GM12878 (cell line): Measurements from ENCODE around the gene ARHGAP1. TPM values are rescaled to one million over a fixed set of nuclear protein-coding genes. Genes with fewer than 3 reads are reported as not detected.

Source experiments
- ATAC-seq: fragments of 200-7000 bp; cut with Tn5 transposase; 3 replicates; pipeline ENCODE4 v1.9.1; 2020; ENCODE audit warnings: mild to moderate bottlenecking, moderate library complexity
- BruUV-seq: library from RNA; stranded (reverse); fragments of 400-500 nt; replicated peaks from 2 replicates; lab custom pipeline; 2021; lab: Mats Ljungman, UMichigan
- CTCF ChIA-PET: fragments of 300-600 bp; sonication (Branson Sonifier 250); formaldehyde crosslinking; extraction: SDS; loops from one replicate; lab custom pipeline; 2021; ENCODE audit warnings: inconsistent platforms; lab: Yijun Ruan, JAX
- POLR2A ChIA-PET: fragments of 350-600 bp; formaldehyde crosslinking; extraction: SDS; loops from one replicate; lab custom pipeline; 2021; ENCODE audit warnings: inconsistent platforms; lab: Charles Lee
- RAD21 ChIA-PET: fragments of 300-600 bp; sonication (Branson Sonifier 250); formaldehyde crosslinking; loops from one replicate; lab custom pipeline; 2023; ENCODE audit warnings: antibody characterized with exemption; ENCODE audit not compliant: unreplicated experiment; lab: Charles Lee
- SMC1A ChIA-PET: fragments of 300-600 bp; sonication (Branson Sonifier 250); formaldehyde crosslinking; loops from one replicate; lab custom pipeline; 2023; ENCODE audit not compliant: unreplicated experiment, uncharacterized antibody; lab: Charles Lee
- DNase-seq: peaks from one replicate; pipeline ENCODE4 v3.0.0-alpha.2; 2011; ENCODE audit warnings: low read depth, low spot score
- FAIRE-seq: peaks from 3 replicates; lab custom pipeline; 2011; peaks lifted over from hg19 to GRCh38; lab: Jason Lieb, UNC
- H2AFZ ChIP-seq: 2 replicates; pipeline ENCODE4 v1.6.0; 2011; ENCODE audit warnings: low read depth, low read length, control low read depth; ENCODE audit not compliant: control insufficient read depth
- H3K27ac ChIP-seq: 2 replicates; pipeline ENCODE4 v1.5.1; 2011; ENCODE audit warnings: control low read depth; ENCODE audit not compliant: control insufficient read depth, insufficient read depth
- H3K27me3 ChIP-seq, 2 experiments: replicated peaks in 1 of 2; 2 replicates each; pipeline versions ENCODE4 v1.6.0 to v1.6.1; 2011; ENCODE audit warnings: low read length in 1 of 2; ENCODE audit not compliant: control insufficient read depth in 2 of 2, insufficient read depth in 2 of 2
- H3K36me3 ChIP-seq, 2 experiments: 2 replicates each; pipeline ENCODE4 v1.5.1; 2011; ENCODE audit warnings: low read length in 1 of 2; ENCODE audit not compliant: control insufficient read depth in 2 of 2, insufficient read depth in 2 of 2
- H3K4me1 ChIP-seq: 2 replicates; pipeline ENCODE4 v1.6.1; 2011; ENCODE audit warnings: mild to moderate bottlenecking, low read length, moderate library complexity, mixed read lengths; ENCODE audit not compliant: control insufficient read depth, insufficient read depth
- H3K4me2 ChIP-seq: 2 replicates; pipeline ENCODE4 v1.6.0; 2011; ENCODE audit warnings: control low read depth; ENCODE audit not compliant: control insufficient read depth, insufficient read depth
- H3K4me3 ChIP-seq: fragments of 200-600 bp; sonication (generic); 2 replicates; pipeline ENCODE4 v1.5.1; 2016
- H3K79me2 ChIP-seq: 2 replicates; pipeline ENCODE4 v1.6.0; 2011; ENCODE audit warnings: low read length; ENCODE audit not compliant: control insufficient read depth, insufficient read depth
- H3K9ac ChIP-seq: 2 replicates; pipeline ENCODE4 v1.8.0; 2011; ENCODE audit warnings: low read length, control low read depth, mixed read lengths; ENCODE audit not compliant: control insufficient read depth, insufficient read depth
- H3K9me3 ChIP-seq: replicated peaks from 3 replicates; pipeline ENCODE4 v1.5.1; 2011; ENCODE audit warnings: mild to moderate bottlenecking, low read length; ENCODE audit not compliant: control insufficient read depth, insufficient read depth
- H4K20me1 ChIP-seq: 2 replicates; pipeline ENCODE4 v1.6.0; 2011; ENCODE audit not compliant: control insufficient read depth, insufficient read depth
- BMI1 ChIP-seq: fragments of 450-650 bp; IDR thresholded peaks from 2 replicates; pipeline ENCODE4 v1.6.1; 2016; ENCODE audit warnings: mild to moderate bottlenecking, moderate library complexity, borderline replicate concordance
- DPF2 ChIP-seq: fragments of 450-650 bp; IDR thresholded peaks from 2 replicates; pipeline ENCODE4 v1.6.1; 2017; ENCODE audit warnings: mild to moderate bottlenecking
- HDAC2 ChIP-seq: fragments of 200-600 bp; sonication (generic); IDR thresholded peaks from 2 replicates; pipeline ENCODE4 v1.6.1; 2017
- KAT2A ChIP-seq: conservative IDR thresholded peaks from 2 replicates; pipeline ENCODE4 v1.6.1; 2011; ENCODE audit warnings: low read depth, low read length; ENCODE audit not compliant: control insufficient read depth
- MEF2B ChIP-seq: fragments of 450-650 bp; IDR thresholded peaks from 2 replicates; pipeline ENCODE4 v1.6.1; 2018; ENCODE audit warnings: mild to moderate bottlenecking, moderate library complexity; ENCODE audit not compliant: partially characterized antibody, poor library complexity, severe bottlenecking
- NFXL1 ChIP-seq: fragments of 450-650 bp; IDR thresholded peaks from 2 replicates; pipeline ENCODE4 v1.6.1; 2017; ENCODE audit warnings: antibody characterized with exemption, mild to moderate bottlenecking, borderline replicate concordance
- NR2F1 ChIP-seq: fragments of 450-650 bp; conservative IDR thresholded peaks from 2 replicates; pipeline ENCODE4 v1.6.1; 2017; ENCODE audit warnings: mild to moderate bottlenecking
- PAX8 ChIP-seq: fragments of 450-650 bp; IDR thresholded peaks from 2 replicates; pipeline ENCODE4 v1.6.1; 2017; ENCODE audit warnings: mild to moderate bottlenecking, moderate library complexity
- RAD51 ChIP-seq: fragments of 450-650 bp; IDR thresholded peaks from 2 replicates; pipeline ENCODE4 v1.6.1; 2016; ENCODE audit warnings: moderate library complexity, mild to moderate bottlenecking, inconsistent platforms
- SMC3 ChIP-seq: IDR thresholded peaks from 2 replicates; pipeline ENCODE4 v1.6.1; 2011; ENCODE audit warnings: low read length, improper control_type of control experiment, borderline replicate concordance
- ZNF622 ChIP-seq: fragments of 450-650 bp; IDR thresholded peaks from 2 replicates; pipeline ENCODE4 v1.6.1; 2017; ENCODE audit warnings: mild to moderate bottlenecking, inconsistent platforms
- WGBS: methylation state at CpG from one replicate; pipeline ENCODE4 v1.1.6; 2016; ENCODE audit warnings: low lambda C conversion rate; ENCODE audit not compliant: insufficient replicate concordance, insufficient coverage; ENCODE audit errors: missing lambda C conversion rate; 5-methylcytosine and 5-hydroxymethylcytosine counted together
- in situ Hi-C: fragments of 300-500 bp; cut with MboI; formaldehyde crosslinking; loops from 9 replicates; pipeline ENCODE4 v1.14.3; 2018; ENCODE audit warnings: mixed read lengths
- intact Hi-C: fragments of 100-400 bp; cut with micrococcal nuclease; formaldehyde crosslinking; loops from one replicate; pipeline ENCODE4 v1.14.2; 2022; ENCODE audit not compliant: unreplicated experiment
- polyA plus RNA-seq, 11 experiments: library from polyadenylated mRNA; depleted of rRNA in 4 of 11; unstranded in 6 of 11; stranded (reverse) in 5 of 11; fragments of >200 nt; fragmentation: Nextera tagmentation in 4 of 11; fragmentation: Illumina TruSeq in 1 of 11; extraction: Ambion mirVana in 4 of 11; extraction: Trizol in 1 of 11; gene quantifications; 1 replicate in 1 of 11; 2 replicates in 10 of 11; pipeline versions ENCODE4 v1.2.1 to v1.2.3, GENCODE V29; 2011 to 2016; ENCODE audit warnings: inconsistent platforms in 2 of 11, missing spikeins in 2 of 11, low read depth in 1 of 11
- total RNA-seq, 4 experiments: library from RNA; depleted of rRNA in 3 of 4; stranded (reverse); fragments of >200 nt in 3 of 4; fragmentation: Illumina TruSeq in 1 of 4; extraction: Trizol in 1 of 4; gene quantifications; 2 replicates each; pipeline versions ENCODE4 v1.2.1 to v1.2.3, GENCODE V29; 2013 to 2021
- TF ChIP-seq, protein P1 (sequence below): fragments of 450-650 bp; conservative IDR thresholded peaks from 2 replicates; pipeline ENCODE4 v1.6.1; 2017; ENCODE audit warnings: mild to moderate bottlenecking, moderate library complexity
- TF ChIP-seq, protein P2 (sequence below): fragments of 450-650 bp; IDR thresholded peaks from 2 replicates; pipeline ENCODE4 v1.6.1; 2018; ENCODE audit warnings: borderline replicate concordance, mild to moderate bottlenecking; ENCODE audit not compliant: partially characterized antibody
- TF ChIP-seq, protein P3 (sequence below): fragments of 450-650 bp; IDR thresholded peaks from 2 replicates; pipeline ENCODE4 v1.6.1; 2017; ENCODE audit warnings: mild to moderate bottlenecking, moderate library complexity
- TF ChIP-seq, protein P4 (sequence below): IDR thresholded peaks from 2 replicates; pipeline ENCODE4 v1.6.1; 2011; ENCODE audit warnings: borderline replicate concordance, low read depth, mild to moderate bottlenecking, moderate library complexity, mixed read lengths, low read length; ENCODE audit not compliant: insufficient read depth; ENCODE audit errors: extremely low read length

The ARHGAP1 gene
- total and polyA plus RNA-seq, 10 of the 15 experiments (the other 5 are each of a cell fraction or from before 2014, with no cell fraction given): 4.3 to 45.5 (median 23.2) TPM

- TF ChIP-seq MEF2B: no peak
- TF ChIP-seq DPF2: no peak
- no peak for TF ChIP-seq SMC3
- TF ChIP-seq, all 136 proteins: peak for 0
Measured at GRCh38 chr11:46736146-46736545, 35.7 kb upstream of the ARHGAP1 start (continued).

GRCh38 chr11:46733234-46733633, 32.8 kb upstream of the ARHGAP1 start:
- Histone ChIP-seq H3K9me3 (no peaks in the 10 kb centered on the region), H3K79me2 (no peaks in the 10 kb centered on the region), H3K4me1 (no peaks in the 10 kb centered on the region), H3K4me3 (no peak overlapping the region), H4K20me1 (no peaks in the 10 kb centered on the region), H3K9ac (no peak overlapping the region), H3K27me3 (no peaks in the 10 kb centered on the region), H2AFZ (no peak overlapping the region), H3K4me2 (no peak overlapping the region), H3K27ac (no peak overlapping the region), H3K36me3 (no peaks in the 10 kb centered on the region)
- ChIA-PET CTCF (no interaction called here), RAD21 (no interaction called here), POLR2A (no interaction called here), SMC1A (no interaction called here)
- intact Hi-C loops (no loop called here), in situ Hi-C loops (no loop called here)
- ATAC-seq (no peak), FAIRE-seq (no peak), DNase-seq (no peak)
- 6% methylated on average over 1 of the region's 1 CpG for WGBS
- BruUV-seq: no TSS peak
- TF ChIP-seq HDAC2: no peak
- TF ChIP-seq ZNF622: no peak
- TF ChIP-seq NR2F1: no peak
- TF ChIP-seq, protein P1, sequence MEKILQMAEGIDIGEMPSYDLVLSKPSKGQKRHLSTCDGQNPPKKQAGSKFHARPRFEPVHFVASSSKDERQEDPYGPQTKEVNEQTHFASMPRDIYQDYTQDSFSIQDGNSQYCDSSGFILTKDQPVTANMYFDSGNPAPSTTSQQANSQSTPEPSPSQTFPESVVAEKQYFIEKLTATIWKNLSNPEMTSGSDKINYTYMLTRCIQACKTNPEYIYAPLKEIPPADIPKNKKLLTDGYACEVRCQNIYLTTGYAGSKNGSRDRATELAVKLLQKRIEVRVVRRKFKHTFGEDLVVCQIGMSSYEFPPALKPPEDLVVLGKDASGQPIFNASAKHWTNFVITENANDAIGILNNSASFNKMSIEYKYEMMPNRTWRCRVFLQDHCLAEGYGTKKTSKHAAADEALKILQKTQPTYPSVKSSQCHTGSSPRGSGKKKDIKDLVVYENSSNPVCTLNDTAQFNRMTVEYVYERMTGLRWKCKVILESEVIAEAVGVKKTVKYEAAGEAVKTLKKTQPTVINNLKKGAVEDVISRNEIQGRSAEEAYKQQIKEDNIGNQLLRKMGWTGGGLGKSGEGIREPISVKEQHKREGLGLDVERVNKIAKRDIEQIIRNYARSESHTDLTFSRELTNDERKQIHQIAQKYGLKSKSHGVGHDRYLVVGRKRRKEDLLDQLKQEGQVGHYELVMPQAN: no peak
- no peak for TF ChIP-seq KAT2A
- TF ChIP-seq, protein P2, sequence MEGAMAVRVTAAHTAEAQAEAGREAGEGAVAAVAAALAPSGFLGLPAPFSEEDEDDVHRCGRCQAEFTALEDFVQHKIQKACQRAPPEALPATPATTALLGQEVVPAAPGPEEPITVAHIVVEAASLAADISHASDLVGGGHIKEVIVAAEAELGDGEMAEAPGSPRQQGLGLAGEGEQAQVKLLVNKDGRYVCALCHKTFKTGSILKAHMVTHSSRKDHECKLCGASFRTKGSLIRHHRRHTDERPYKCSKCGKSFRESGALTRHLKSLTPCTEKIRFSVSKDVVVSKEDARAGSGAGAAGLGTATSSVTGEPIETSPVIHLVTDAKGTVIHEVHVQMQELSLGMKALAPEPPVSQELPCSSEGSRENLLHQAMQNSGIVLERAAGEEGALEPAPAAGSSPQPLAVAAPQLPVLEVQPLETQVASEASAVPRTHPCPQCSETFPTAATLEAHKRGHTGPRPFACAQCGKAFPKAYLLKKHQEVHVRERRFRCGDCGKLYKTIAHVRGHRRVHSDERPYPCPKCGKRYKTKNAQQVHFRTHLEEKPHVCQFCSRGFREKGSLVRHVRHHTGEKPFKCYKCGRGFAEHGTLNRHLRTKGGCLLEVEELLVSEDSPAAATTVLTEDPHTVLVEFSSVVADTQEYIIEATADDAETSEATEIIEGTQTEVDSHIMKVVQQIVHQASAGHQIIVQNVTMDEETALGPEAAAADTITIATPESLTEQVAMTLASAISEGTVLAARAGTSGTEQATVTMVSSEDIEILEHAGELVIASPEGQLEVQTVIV: no peak
- TF ChIP-seq RAD51: no peak
- no peak for TF ChIP-seq NFXL1
- TF ChIP-seq BMI1: no peak
- TF ChIP-seq, protein P3, sequence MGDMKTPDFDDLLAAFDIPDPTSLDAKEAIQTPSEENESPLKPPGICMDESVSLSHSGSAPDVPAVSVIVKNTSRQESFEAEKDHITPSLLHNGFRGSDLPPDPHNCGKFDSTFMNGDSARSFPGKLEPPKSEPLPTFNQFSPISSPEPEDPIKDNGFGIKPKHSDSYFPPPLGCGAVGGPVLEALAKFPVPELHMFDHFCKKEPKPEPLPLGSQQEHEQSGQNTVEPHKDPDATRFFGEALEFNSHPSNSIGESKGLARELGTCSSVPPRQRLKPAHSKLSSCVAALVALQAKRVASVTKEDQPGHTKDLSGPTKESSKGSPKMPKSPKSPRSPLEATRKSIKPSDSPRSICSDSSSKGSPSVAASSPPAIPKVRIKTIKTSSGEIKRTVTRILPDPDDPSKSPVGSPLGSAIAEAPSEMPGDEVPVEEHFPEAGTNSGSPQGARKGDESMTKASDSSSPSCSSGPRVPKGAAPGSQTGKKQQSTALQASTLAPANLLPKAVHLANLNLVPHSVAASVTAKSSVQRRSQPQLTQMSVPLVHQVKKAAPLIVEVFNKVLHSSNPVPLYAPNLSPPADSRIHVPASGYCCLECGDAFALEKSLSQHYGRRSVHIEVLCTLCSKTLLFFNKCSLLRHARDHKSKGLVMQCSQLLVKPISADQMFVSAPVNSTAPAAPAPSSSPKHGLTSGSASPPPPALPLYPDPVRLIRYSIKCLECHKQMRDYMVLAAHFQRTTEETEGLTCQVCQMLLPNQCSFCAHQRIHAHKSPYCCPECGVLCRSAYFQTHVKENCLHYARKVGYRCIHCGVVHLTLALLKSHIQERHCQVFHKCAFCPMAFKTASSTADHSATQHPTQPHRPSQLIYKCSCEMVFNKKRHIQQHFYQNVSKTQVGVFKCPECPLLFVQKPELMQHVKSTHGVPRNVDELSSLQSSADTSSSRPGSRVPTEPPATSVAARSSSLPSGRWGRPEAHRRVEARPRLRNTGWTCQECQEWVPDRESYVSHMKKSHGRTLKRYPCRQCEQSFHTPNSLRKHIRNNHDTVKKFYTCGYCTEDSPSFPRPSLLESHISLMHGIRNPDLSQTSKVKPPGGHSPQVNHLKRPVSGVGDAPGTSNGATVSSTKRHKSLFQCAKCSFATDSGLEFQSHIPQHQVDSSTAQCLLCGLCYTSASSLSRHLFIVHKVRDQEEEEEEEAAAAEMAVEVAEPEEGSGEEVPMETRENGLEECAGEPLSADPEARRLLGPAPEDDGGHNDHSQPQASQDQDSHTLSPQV: no peak
- TF ChIP-seq PAX8: no peak
- TF ChIP-seq, protein P4, sequence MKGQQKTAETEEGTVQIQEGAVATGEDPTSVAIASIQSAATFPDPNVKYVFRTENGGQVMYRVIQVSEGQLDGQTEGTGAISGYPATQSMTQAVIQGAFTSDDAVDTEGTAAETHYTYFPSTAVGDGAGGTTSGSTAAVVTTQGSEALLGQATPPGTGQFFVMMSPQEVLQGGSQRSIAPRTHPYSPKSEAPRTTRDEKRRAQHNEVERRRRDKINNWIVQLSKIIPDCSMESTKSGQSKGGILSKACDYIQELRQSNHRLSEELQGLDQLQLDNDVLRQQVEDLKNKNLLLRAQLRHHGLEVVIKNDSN: no peak
